PC-3 (cell line): ENCODE measurements around the gene BFAR. TPM values are rescaled to one million over a fixed set of nuclear protein-coding genes. Genes with fewer than 3 reads are reported as not detected.

Experiments used
- ATAC-seq: fragments of 200-7000 bp; cut with Tn5 transposase; 2 replicates; pipeline ENCODE4 v1.9.1; 2020; ENCODE audit warnings: mild to moderate bottlenecking, moderate library complexity
- BruUV-seq: library from RNA; stranded (reverse); fragments of 400-500 nt; replicated peaks from 2 replicates; lab custom pipeline; 2021; lab: Mats Ljungman, UMichigan
- CTCF ChIA-PET: fragments of 300-600 bp; sonication (Branson Sonifier 250); formaldehyde crosslinking; loops from one replicate; lab custom pipeline; 2022; ENCODE audit warnings: antibody characterized with exemption; lab: Charles Lee
- POLR2A ChIA-PET: fragments of 300-600 bp; sonication (Branson Sonifier 250); formaldehyde crosslinking; loops from one replicate; lab custom pipeline; 2022; ENCODE audit warnings: antibody characterized with exemption; ENCODE audit not compliant: unreplicated experiment; lab: Charles Lee
- DNase-seq: peaks from one replicate; pipeline ENCODE4 v3.0.0-alpha.2; 2015
- H2AFZ ChIP-seq: fragments of 300-600 bp; sonication (generic); 2 replicates; pipeline ENCODE4 v1.6.0; 2016; ENCODE audit warnings: antibody characterized with exemption, low read length
- H3F3A ChIP-seq: fragments of 300-600 bp; sonication (generic); one replicate; pipeline ENCODE4 v1.6.0; 2017; ENCODE audit warnings: antibody characterized with exemption, low read length, control low read depth, mild to moderate bottlenecking; ENCODE audit not compliant: unreplicated experiment
- H3K27ac ChIP-seq: fragments of 300-600 bp; sonication (generic); 2 replicates; pipeline ENCODE4 v1.5.1; 2016; ENCODE audit warnings: mild to moderate bottlenecking, low read length
- H3K27me3 ChIP-seq: fragments of 300-600 bp; sonication (generic); 2 replicates; pipeline ENCODE4 v1.6.1; 2016; ENCODE audit warnings: low read length, mixed read lengths
- H3K36me3 ChIP-seq: fragments of 300-600 bp; sonication (generic); 2 replicates; pipeline ENCODE4 v1.6.1; 2016; ENCODE audit warnings: low read depth, mixed run types, low read length, mixed read lengths
- H3K4me1 ChIP-seq: fragments of 300-600 bp; sonication (generic); 2 replicates; pipeline ENCODE4 v1.5.1; 2016; ENCODE audit warnings: low read length; ENCODE audit not compliant: insufficient read depth
- H3K4me2 ChIP-seq: fragments of 300-600 bp; sonication (generic); 2 replicates; pipeline ENCODE4 v1.6.0; 2016; ENCODE audit warnings: low read length
- H3K4me3 ChIP-seq: fragments of 300-600 bp; sonication (generic); 2 replicates; pipeline ENCODE4 v1.5.1; 2016; ENCODE audit warnings: mild to moderate bottlenecking, low read length, mixed read lengths
- H3K79me2 ChIP-seq: fragments of 300-600 bp; sonication (generic); 2 replicates; pipeline ENCODE4 v1.6.1; 2017; ENCODE audit warnings: low read length, mixed read lengths
- H3K9ac ChIP-seq: fragments of 300-600 bp; sonication (generic); 2 replicates; pipeline ENCODE4 v1.6.0; 2016; ENCODE audit warnings: mild to moderate bottlenecking, low read length
- H3K9me2 ChIP-seq: fragments of 300-600 bp; sonication (generic); replicated peaks from 2 replicates; pipeline ENCODE4 v1.6.1; 2016; ENCODE audit warnings: mixed run types, low read length, mixed read lengths
- H3K9me3 ChIP-seq: fragments of 300-600 bp; sonication (generic); 2 replicates; pipeline ENCODE4 v1.6.1; 2016; ENCODE audit warnings: low read length, mixed read lengths
- H4K20me1 ChIP-seq: fragments of 300-600 bp; sonication (generic); 2 replicates; pipeline ENCODE4 v1.6.1; 2016; ENCODE audit warnings: low read length, mixed read lengths
- EZH2 ChIP-seq: fragments of 300-600 bp; sonication (generic); IDR thresholded peaks from one replicate; pipeline ENCODE4 v1.6.1; 2017; ENCODE audit warnings: antibody characterized with exemption, mild to moderate bottlenecking, low read length; ENCODE audit not compliant: unreplicated experiment
- EZH2phosphoT487 ChIP-seq: fragments of 300-600 bp; sonication (generic); IDR thresholded peaks from 2 replicates; pipeline ENCODE4 v1.6.1; 2018; ENCODE audit warnings: mild to moderate bottlenecking, antibody characterized with exemption, low read length, borderline replicate concordance
- intact Hi-C: fragments of 100-400 bp; cut with micrococcal nuclease; formaldehyde crosslinking; loops from 2 replicates; pipeline ENCODE4 v1.9.0; 2023
- total RNA-seq: library from RNA; depleted of rRNA; stranded (reverse); fragments of >200 nt; gene quantifications from 2 replicates; pipeline ENCODE4 v1.2.3, GENCODE V29; 2014
- TF ChIP-seq, protein P1 (sequence below): fragments of 300-600 bp; sonication (generic); conservative IDR thresholded peaks from 2 replicates; pipeline ENCODE4 v1.5.1; 2017; ENCODE audit warnings: antibody characterized with exemption, low read depth, mild to moderate bottlenecking, low read length

Gene BFAR
- total RNA-seq, 1 experiment from 2014 or later: 26.9 TPM

DNA sequence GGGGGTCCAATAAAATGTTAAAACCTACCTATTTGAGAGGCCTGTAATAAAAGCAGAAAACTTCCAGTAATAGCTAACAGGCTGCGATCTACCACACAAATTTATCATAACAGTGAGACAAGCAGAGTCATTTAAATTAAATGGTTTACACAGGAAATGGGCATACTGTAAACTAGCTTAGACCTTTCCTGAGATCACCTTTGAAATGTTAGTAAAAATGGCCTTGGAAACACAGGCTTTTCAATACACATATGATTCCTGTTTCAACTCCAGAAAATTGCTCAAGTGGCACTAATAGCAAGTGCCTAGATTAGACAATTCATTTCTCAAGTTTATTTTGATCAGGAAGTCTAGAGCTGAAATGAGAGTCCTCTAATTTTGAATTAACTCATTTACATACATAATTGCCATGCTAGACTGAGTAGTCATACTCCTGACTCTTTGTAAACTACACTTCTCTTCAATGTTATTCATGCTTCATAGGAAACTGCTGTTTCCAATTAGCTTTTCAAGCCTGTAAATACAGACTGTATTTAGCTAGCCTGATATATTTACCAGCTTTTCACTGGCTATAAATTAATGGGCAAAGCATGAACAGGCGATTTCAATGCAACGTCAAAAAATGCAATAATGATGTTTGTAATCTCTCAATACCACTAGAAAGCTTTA, 46.0 kb upstream of the BFAR start:
- Histone ChIP-seq H4K20me1 (no peaks in the 10 kb centered on the region), H3K27me3 (no peaks in the 10 kb centered on the region), H2AFZ (no peak overlapping the region), H3K9me2 (no peaks in the 10 kb centered on the region), H3K9ac (no peak overlapping the region), H3K4me2 (no peak overlapping the region), H3K36me3 (peaks cover 8% of the 10 kb centered on the region), H3K4me1 (no peaks in the 10 kb centered on the region), H3K27ac (no peak overlapping the region), H3F3A (no peaks in the 10 kb centered on the region), H3K4me3 (no peak overlapping the region), H3K79me2 (no peaks in the 10 kb centered on the region), H3K9me3 (no peaks in the 10 kb centered on the region)
- ChIA-PET POLR2A (no interaction called here), CTCF (no interaction called here)
- intact Hi-C loops: no loop called here
- no peak for DNase-seq
- BruUV-seq: no TSS peak
- no peak for TF ChIP-seq EZH2phosphoT487
- TF ChIP-seq, protein P1, sequence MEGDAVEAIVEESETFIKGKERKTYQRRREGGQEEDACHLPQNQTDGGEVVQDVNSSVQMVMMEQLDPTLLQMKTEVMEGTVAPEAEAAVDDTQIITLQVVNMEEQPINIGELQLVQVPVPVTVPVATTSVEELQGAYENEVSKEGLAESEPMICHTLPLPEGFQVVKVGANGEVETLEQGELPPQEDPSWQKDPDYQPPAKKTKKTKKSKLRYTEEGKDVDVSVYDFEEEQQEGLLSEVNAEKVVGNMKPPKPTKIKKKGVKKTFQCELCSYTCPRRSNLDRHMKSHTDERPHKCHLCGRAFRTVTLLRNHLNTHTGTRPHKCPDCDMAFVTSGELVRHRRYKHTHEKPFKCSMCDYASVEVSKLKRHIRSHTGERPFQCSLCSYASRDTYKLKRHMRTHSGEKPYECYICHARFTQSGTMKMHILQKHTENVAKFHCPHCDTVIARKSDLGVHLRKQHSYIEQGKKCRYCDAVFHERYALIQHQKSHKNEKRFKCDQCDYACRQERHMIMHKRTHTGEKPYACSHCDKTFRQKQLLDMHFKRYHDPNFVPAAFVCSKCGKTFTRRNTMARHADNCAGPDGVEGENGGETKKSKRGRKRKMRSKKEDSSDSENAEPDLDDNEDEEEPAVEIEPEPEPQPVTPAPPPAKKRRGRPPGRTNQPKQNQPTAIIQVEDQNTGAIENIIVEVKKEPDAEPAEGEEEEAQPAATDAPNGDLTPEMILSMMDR: no peak
- TF ChIP-seq EZH2: no peak
- no peak; the same call in 1 of the 2 replicates for ATAC-seq

DNA sequence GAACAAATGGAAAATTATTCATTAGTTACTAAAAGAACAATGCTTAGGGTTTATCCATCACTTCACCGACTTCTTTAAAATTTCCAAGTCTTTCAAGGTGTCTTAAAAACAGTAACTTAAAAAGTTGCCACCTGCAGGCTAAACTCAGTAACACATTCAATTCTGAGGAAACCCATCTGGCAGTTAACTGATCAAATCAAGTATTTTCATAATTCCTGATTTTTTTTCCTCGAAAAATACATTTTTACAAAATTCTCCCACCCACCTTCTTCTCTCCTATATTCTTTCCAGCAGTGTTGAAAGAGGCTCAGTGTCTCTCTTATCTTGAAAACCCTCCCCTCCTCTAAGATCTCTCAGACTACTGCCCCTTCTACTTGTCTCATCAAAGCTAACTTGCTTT, 32.6 kb upstream of the BFAR start:
- TF ChIP-seq, protein P1: peak; percentile 59
- TF ChIP-seq EZH2: no peak
- no peak for TF ChIP-seq EZH2phosphoT487
- no peaks in the 10 kb centered on the region for H3K9me3 ChIP-seq
- no peaks in the 10 kb centered on the region; the same call in 1 of the 2 replicates for H3K36me3 ChIP-seq
- no TSS peak for BruUV-seq
- ChIA-PET CTCF (no interaction called here), POLR2A (no interaction called here)
- H3K4me2 ChIP-seq: no peak overlapping the region
- no peaks in the 10 kb centered on the region for H3K9me2 ChIP-seq
- no peak for ATAC-seq
- no peaks in the 10 kb centered on the region for H3F3A ChIP-seq
- H3K27ac ChIP-seq: no peak overlapping the region
- no peaks in the 10 kb centered on the region for H3K27me3 ChIP-seq
- H3K4me3 ChIP-seq: no peak overlapping the region
- no peaks in the 10 kb centered on the region for H3K4me1 ChIP-seq
- H2AFZ ChIP-seq: no peak overlapping the region
- H4K20me1 ChIP-seq: no peaks in the 10 kb centered on the region
- intact Hi-C loops: no loop called here
- H3K9ac ChIP-seq: no peak overlapping the region
- no peaks in the 10 kb centered on the region for H3K79me2 ChIP-seq
- DNase-seq: peak; percentile 47

- H3K9me3 ChIP-seq: no peaks in the 10 kb centered on the region
- POLR2A ChIA-PET: no interaction called here
- no peak overlapping the region for H3K4me2 ChIP-seq
- CTCF ChIA-PET: no interaction called here
- DNase-seq (no peak), ATAC-seq (no peak)
- no peaks in the 10 kb centered on the region for H3K27me3 ChIP-seq
- H3K4me1 ChIP-seq: no peaks in the 10 kb centered on the region
- H3K27ac ChIP-seq: no peak overlapping the region
- H3K36me3 ChIP-seq: peaks cover 5% of the 10 kb centered on the region; the same call in 1 of the 2 replicates
- H2AFZ ChIP-seq: no peak overlapping the region
- no peaks in the 10 kb centered on the region for H3K79me2 ChIP-seq
- no peaks in the 10 kb centered on the region for H3F3A ChIP-seq
- intact Hi-C loops: no loop called here
- BruUV-seq: no TSS peak
- H3K4me3 ChIP-seq: no peak overlapping the region
- no peaks in the 10 kb centered on the region for H3K9me2 ChIP-seq
- TF ChIP-seq, protein P1: no peak
- no peak for TF ChIP-seq EZH2phosphoT487
- no peak for TF ChIP-seq EZH2
- no peaks in the 10 kb centered on the region for H4K20me1 ChIP-seq
- no peak overlapping the region for H3K9ac ChIP-seq
These were observed 30.2 kb upstream of the BFAR start for GRCh38 chr16:14602443-14602963.
